Spinal cord (tissue), 10 donors: Measurements from ENCODE around the gene DBI. TPM values are rescaled to one million over a fixed set of nuclear protein-coding genes. Genes with fewer than 3 reads are reported as not detected.

ENCODE experiments used
- DNase-seq, 6 donors: peaks; one replicate each; pipeline versions ENCODE4 v3.0.0 to v3.0.0-alpha.2; 2013 to 2015; ENCODE audit warnings: low spot score in 6 of 6, low read depth in 4 of 6
- H3K27ac ChIP-seq: one replicate; pipeline ENCODE4 v1.5.1; 2013; ENCODE audit warnings: low read depth, low read length, control low read depth
- H3K27me3 ChIP-seq: one replicate; pipeline ENCODE4 v1.6.1; 2013; ENCODE audit warnings: low read length; ENCODE audit not compliant: control insufficient read depth, insufficient read depth
- H3K36me3 ChIP-seq: one replicate; pipeline ENCODE4 v1.6.1; 2013; ENCODE audit warnings: low read length; ENCODE audit not compliant: control insufficient read depth, insufficient read depth
- H3K4me1 ChIP-seq: one replicate; pipeline ENCODE4 v1.6.1; 2013; ENCODE audit warnings: low read length; ENCODE audit not compliant: control insufficient read depth, insufficient read depth
- H3K4me3 ChIP-seq: one replicate; pipeline ENCODE4 v1.5.1; 2013; ENCODE audit warnings: low read depth, low read length, control low read depth
- H3K9me3 ChIP-seq: one replicate; pipeline ENCODE4 v1.6.1; 2013; ENCODE audit warnings: low read length; ENCODE audit not compliant: control insufficient read depth, insufficient read depth
- WGBS: methylation state at CpG from one replicate; pipeline ENCODE4 v1.1.5; 2013; ENCODE audit warnings: missing lambda C conversion rate; ENCODE audit not compliant: insufficient coverage; 5-methylcytosine and 5-hydroxymethylcytosine counted together
- polyA plus RNA-seq, 2 donors: library from polyadenylated mRNA; unstranded; fragments of 120-200 nt; gene quantifications; one replicate each; pipeline ENCODE4 v1.2.1, GENCODE V29; 2013; ENCODE audit not compliant: insufficient read length in 2 of 2
- total RNA-seq, 2 donors: library from RNA; depleted of rRNA in 1 of 2; stranded (reverse); fragments of 120-200 nt in 1 of 2; fragments of >200 nt in 1 of 2; gene quantifications; one replicate each; pipeline versions ENCODE4 v1.2.3 to v1.2.4, GENCODE V29; 2013 to 2014
- donor health status: healthy.

Gene DBI
- total and polyA plus RNA-seq, 4 donors, result 134 to 887 (median 508) TPM

DNA sequence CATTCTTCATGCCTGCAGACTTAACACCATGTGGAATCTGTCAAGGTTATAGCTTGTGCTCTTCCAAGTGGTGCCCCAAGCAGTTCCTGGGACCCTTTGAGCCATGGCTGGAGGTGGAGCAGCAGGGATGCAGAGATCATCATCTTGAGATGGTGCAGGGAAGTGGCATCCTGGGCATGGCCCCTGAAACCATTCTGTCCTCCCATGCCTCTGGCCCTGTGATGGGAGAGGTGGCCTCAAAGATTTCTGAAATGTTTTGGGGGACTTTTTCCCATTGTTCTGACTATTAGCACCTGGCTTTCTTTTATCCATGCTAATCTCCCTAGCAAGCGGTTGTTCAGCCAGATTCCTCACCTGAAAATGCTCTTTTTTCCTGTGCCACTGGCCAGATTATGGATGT, 54.5 kb downstream of the DBI start:
- peaks cover 8% of the 10 kb centered on the region for H3K27me3 ChIP-seq
- H3K27ac ChIP-seq, result no peak overlapping the region
- H3K9me3 ChIP-seq, result no peaks in the 10 kb centered on the region
- WGBS, result 100% methylated on average over 1 of the region's 1 CpG
- no peak for DNase-seq
- H3K4me1 ChIP-seq, result no peaks in the 10 kb centered on the region
- H3K4me3 ChIP-seq, result no peak overlapping the region
- no peaks in the 10 kb centered on the region for H3K36me3 ChIP-seq

DNA sequence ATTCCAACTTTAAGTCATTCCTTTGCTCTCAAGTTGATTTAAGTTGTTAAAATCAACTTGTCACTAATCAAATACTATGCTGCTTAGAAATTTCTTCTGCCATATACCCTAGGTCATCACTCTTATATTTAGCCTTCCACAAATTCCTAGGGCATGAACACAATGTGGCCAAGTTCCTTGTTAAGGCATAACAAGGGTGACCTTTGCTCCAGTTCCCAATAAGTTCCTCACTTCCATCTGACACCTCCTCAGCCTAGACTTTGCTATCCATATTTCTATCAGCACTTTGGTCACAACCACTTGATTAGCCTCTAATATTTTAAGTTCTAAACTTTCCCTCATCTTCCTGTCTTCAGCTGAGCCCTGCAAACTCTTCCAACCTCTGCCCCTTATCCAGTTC, 55.0 kb downstream of the DBI start:
- no peaks in the 10 kb centered on the region for H3K4me1 ChIP-seq
- no peak for DNase-seq
- H3K9me3 ChIP-seq, result no peaks in the 10 kb centered on the region
- H3K27me3 ChIP-seq, result peaks cover 11% of the 10 kb centered on the region
- no peak overlapping the region for H3K27ac ChIP-seq
- H3K4me3 ChIP-seq, result no peak overlapping the region
- no peaks in the 10 kb centered on the region for H3K36me3 ChIP-seq

Other genes starting within 250 kb of the DBI start
- under 1 TPM; 0.11 to 0.20 TPM for gene C1QL2, start 208.2 kb upstream of the DBI start, total RNA-seq
- gene C1QL2, start 208.2 kb upstream of the DBI start, polyA plus RNA-seq, result under 1 TPM; 0.48 to 0.74 TPM
- gene STEAP3, start 143.1 kb upstream of the DBI start, total RNA-seq, result 1 to 10 TPM in 1 of 2 donors, under 1 TPM in 1; 0.94 to 7.0 TPM
- gene STEAP3, start 143.1 kb upstream of the DBI start, polyA plus RNA-seq, result 1 to 10 TPM; 3.1 to 3.2 TPM
- gene C2orf76, start 143 bp upstream of the DBI start, total RNA-seq, result 10 to 100 TPM; 23.6 to 29.5 TPM
- 10 to 100 TPM; 17.4 to 19.0 TPM for gene C2orf76, start 143 bp upstream of the DBI start, polyA plus RNA-seq
- gene TMEM37, start 64.9 kb downstream of the DBI start, total RNA-seq, result 1 to 10 TPM in 1 of 2 donors, under 1 TPM in 1; 0.69 to 3.4 TPM
- 1 to 10 TPM; 1.6 to 4.7 TPM for gene TMEM37, start 64.9 kb downstream of the DBI start, polyA plus RNA-seq
- under 1 TPM; 0.10 to 0.28 TPM for gene SCTR, start 157.5 kb downstream of the DBI start, total RNA-seq
- gene SCTR, start 157.5 kb downstream of the DBI start, polyA plus RNA-seq, result 1 to 10 TPM; 1.6 to 1.8 TPM
- 10 to 100 TPM; 12.8 to 15.3 TPM for gene CFAP221, start 177.5 kb downstream of the DBI start, total RNA-seq
- 10 to 100 TPM; 16.2 to 20.3 TPM for gene CFAP221, start 177.5 kb downstream of the DBI start, polyA plus RNA-seq